Measurements from ENCODE around the gene RPL29.
"Not testable (repeated sequence)": the region's sequence is repeated elsewhere in the genome, so short reads cannot be mapped to it uniquely, and the experiment has no call there.

The RPL29 gene

DNA sequence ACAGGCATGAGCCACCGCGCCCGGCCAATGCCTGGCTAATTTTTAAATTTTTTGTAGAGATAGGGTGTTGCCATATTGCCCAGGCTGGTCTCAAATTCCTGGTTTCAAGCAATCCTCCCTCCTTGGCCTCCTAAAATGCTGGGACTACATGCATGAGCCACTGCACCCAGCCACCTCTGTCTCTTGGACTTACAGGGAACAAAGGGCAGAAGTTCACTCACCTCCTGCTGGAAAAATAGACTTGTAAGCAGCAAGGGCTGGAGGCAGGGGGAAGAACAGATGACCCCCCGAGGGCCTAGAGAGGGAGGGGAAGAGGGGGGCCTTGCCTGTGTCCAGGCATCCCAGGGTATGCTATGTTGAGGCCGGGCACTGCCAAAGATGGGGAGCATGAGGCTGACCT is 38.5 kb upstream of the RPL29 start:
- no peak for DNase-seq (ENCODE audit: low spot score)
- TF ChIP-seq, protein P1, sequence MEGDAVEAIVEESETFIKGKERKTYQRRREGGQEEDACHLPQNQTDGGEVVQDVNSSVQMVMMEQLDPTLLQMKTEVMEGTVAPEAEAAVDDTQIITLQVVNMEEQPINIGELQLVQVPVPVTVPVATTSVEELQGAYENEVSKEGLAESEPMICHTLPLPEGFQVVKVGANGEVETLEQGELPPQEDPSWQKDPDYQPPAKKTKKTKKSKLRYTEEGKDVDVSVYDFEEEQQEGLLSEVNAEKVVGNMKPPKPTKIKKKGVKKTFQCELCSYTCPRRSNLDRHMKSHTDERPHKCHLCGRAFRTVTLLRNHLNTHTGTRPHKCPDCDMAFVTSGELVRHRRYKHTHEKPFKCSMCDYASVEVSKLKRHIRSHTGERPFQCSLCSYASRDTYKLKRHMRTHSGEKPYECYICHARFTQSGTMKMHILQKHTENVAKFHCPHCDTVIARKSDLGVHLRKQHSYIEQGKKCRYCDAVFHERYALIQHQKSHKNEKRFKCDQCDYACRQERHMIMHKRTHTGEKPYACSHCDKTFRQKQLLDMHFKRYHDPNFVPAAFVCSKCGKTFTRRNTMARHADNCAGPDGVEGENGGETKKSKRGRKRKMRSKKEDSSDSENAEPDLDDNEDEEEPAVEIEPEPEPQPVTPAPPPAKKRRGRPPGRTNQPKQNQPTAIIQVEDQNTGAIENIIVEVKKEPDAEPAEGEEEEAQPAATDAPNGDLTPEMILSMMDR (IDR thresholded peaks at IDR 0.05; ENCODE audit: extremely low read depth, insufficient read depth, missing control alignments) = no peak
- in situ Hi-C loops (cut with MboI; ENCODE audit: low pct_unique_long_range_greater_than_20kb, low sequenced_read_pairs, unreplicated experiment) = no loop called here

GRCh38 chr3:52033748-52034147 is 38.1 kb upstream of the RPL29 start:
- in situ Hi-C loops (cut with MboI; ENCODE audit: low pct_unique_long_range_greater_than_20kb, low sequenced_read_pairs, unreplicated experiment); DNase-seq (ENCODE audit: low spot score): not testable (repeated sequence)

GRCh38 chr3:52032702-52033408 is 37.2 kb upstream of the RPL29 start:
- in situ Hi-C loops (cut with MboI; ENCODE audit: low pct_unique_long_range_greater_than_20kb, low sequenced_read_pairs, unreplicated experiment) = no loop called here
- no peak for DNase-seq (ENCODE audit: low spot score)
- TF ChIP-seq, protein P1 (IDR thresholded peaks at IDR 0.05; ENCODE audit: extremely low read depth, insufficient read depth, missing control alignments) = no peak

DNA sequence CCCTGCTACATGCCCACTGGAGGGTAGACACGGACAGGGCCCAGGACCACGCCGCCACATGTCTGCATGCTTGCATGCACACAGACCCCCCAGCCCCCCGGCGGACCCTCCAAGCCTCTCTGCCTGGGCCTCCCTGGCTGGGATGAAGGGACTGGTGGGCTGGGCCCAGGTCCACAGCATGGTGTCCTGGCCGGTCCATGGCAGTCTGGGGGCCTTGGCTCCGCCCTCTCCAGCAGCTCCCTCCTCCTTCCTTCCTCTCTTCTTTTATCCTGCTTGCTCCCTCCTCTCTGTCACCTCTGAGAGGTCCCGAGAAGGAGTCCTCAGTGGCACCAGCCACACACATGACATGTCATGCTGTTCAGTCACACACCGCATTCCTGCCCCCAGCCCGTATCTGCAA is 36.2 kb upstream of the RPL29 start:
- in situ Hi-C loops (cut with MboI; ENCODE audit: low pct_unique_long_range_greater_than_20kb, low sequenced_read_pairs, unreplicated experiment) = no loop called here
- TF ChIP-seq, protein P1 (IDR thresholded peaks at IDR 0.05; ENCODE audit: extremely low read depth, insufficient read depth, missing control alignments) = no peak
- no peak for DNase-seq (ENCODE audit: low spot score)

- TF ChIP-seq, protein P1 (IDR thresholded peaks at IDR 0.05; ENCODE audit: extremely low read depth, insufficient read depth, missing control alignments) = no peak
- no peak for DNase-seq (ENCODE audit: low spot score)
- in situ Hi-C loops (cut with MboI; ENCODE audit: low pct_unique_long_range_greater_than_20kb, low sequenced_read_pairs, unreplicated experiment) = no loop called here
Measured at GRCh38 chr3:52030714-52031310, 35.1 kb upstream of the RPL29 start.

DNA sequence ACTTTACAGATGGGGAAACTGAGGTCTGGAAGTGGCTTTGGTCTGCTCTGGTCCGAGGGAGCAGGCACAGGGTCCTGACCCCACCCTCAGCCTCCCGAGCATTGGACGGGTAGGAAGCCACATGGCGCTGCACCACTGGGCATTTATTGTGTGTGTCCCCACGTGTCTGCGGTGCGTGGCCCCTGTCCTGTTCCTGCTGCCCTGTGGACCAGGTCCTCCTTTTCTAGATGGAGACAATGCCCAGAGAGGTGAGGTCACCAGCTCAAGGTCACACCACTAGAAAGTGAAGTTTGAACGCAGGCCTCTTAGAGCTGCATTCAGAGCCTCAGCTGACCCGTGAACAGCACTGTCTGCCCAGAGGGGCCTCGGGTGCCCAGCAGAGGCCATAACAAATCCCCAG is 33.8 kb upstream of the RPL29 start:
- no peak for DNase-seq (ENCODE audit: low spot score)
- in situ Hi-C loops (cut with MboI; ENCODE audit: low pct_unique_long_range_greater_than_20kb, low sequenced_read_pairs, unreplicated experiment) = no loop called here
- TF ChIP-seq, protein P1 (IDR thresholded peaks at IDR 0.05; ENCODE audit: extremely low read depth, insufficient read depth, missing control alignments) = no peak

DNA sequence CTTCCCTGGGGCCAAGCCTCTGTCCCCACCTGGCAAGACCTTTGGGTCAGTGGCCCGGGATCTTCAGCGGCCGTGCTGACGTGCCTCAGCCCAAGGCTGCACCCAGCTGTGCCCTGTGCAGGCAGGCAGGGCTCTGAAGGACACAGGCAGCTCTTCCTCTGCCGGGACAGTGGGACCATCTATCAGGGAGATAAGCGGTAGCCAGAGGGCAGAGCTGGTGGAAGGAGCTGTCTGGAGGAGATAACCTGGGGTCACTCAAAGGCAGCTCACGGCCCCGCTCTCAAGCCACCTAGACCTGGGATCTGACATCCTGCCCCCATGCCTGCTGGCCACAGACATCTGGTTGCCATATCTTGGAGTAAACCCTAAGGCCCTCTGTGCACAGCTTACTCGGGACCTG is 33.4 kb upstream of the RPL29 start:
- in situ Hi-C loops (cut with MboI; ENCODE audit: low pct_unique_long_range_greater_than_20kb, low sequenced_read_pairs, unreplicated experiment) = no loop called here
- TF ChIP-seq, protein P1 (IDR thresholded peaks at IDR 0.05; ENCODE audit: extremely low read depth, insufficient read depth, missing control alignments) = no peak

More for the DNA sequence above, 33.4 kb upstream of the RPL29 start:
- no peak for DNase-seq (ENCODE audit: low spot score)

Data from GM13977 (cell line).